ENCODE measurements around the gene ZNF407.

The ZNF407 gene

DNA sequence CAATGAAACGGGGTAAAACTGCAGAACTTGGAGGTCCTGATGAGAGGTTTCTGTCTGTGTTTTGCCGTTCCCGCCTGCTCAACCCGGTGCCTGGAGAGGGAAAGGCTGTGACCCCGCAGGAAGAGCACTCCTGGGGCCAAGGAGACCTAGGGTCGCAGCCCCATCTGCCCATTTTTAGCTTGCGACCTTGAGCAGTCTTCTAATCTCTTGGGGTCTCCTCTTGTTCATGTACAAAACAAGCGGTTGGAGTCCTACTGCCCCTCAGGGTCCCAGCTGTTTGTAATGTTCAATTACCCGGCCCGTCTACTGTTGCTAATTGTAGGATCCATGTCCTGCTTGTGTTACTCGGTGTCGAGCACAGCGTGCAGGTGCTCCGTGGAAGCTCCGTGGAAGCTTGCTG, 506.8 kb downstream of the ZNF407 start:
- TF ChIP-seq, protein P1, sequence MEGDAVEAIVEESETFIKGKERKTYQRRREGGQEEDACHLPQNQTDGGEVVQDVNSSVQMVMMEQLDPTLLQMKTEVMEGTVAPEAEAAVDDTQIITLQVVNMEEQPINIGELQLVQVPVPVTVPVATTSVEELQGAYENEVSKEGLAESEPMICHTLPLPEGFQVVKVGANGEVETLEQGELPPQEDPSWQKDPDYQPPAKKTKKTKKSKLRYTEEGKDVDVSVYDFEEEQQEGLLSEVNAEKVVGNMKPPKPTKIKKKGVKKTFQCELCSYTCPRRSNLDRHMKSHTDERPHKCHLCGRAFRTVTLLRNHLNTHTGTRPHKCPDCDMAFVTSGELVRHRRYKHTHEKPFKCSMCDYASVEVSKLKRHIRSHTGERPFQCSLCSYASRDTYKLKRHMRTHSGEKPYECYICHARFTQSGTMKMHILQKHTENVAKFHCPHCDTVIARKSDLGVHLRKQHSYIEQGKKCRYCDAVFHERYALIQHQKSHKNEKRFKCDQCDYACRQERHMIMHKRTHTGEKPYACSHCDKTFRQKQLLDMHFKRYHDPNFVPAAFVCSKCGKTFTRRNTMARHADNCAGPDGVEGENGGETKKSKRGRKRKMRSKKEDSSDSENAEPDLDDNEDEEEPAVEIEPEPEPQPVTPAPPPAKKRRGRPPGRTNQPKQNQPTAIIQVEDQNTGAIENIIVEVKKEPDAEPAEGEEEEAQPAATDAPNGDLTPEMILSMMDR (conservative IDR thresholded peaks at IDR 0.05), result no peak
- no peak overlapping the region for H3K27ac ChIP-seq

DNA sequence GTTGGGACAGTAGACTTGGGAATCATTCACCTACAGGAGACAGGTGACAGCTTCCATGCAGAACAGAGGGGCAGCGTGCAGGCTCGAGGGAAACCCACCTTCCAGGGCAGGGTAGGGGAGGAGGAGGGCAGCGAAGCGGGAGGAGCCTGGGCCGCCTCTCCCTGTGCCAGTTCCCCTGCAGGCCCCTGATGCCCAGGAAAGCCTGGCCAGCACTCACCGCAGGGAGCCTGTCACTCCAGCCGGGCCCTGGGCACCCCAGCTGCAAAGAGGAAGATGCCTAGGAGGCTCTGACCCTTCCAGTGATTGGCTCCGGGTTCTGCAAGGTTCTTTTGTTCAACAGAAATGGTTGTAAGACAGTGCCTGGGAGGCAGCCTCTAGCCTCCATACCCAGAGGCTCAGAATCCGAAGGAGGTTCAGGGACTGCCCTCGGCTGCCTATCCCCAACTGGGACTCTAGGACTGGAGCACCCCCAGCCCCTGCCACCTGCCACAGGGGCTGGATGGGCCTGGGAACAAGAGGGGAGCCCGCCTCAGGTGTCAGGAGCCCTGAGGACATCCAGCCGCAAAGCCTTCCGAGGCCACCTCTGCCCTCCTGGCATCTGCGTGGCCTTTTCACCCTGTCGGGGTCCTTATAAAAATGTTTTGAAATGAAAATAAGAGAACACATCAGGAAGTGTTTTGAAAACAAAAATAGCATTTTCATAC, 508.0 kb downstream of the ZNF407 start:
- H3K27ac ChIP-seq, result no peak overlapping the region
- TF ChIP-seq, protein P1 (conservative IDR thresholded peaks at IDR 0.05), result no peak

DNA sequence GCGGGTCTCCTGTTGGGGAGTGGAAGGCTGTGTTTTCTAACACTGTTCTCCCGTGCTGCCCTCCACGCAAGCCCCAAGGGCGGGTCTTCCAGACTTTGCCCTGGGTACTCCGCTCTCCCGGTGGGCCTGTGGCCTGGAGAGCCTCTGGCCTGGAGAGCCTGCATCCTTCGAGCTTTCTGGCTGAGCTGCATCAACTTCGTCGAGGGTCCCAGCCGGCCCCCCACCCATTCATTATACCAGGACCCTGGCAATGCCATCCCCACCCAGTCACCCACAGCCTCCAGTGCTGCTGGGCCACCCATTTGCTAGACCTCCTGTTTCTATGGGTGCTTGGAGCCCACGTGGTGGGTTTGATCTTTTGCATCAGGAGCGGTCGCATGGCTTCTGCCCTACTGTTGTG, 509.1 kb downstream of the ZNF407 start:
- TF ChIP-seq, protein P1 (conservative IDR thresholded peaks at IDR 0.05), result no peak
- no peak overlapping the region for H3K27ac ChIP-seq

DNA sequence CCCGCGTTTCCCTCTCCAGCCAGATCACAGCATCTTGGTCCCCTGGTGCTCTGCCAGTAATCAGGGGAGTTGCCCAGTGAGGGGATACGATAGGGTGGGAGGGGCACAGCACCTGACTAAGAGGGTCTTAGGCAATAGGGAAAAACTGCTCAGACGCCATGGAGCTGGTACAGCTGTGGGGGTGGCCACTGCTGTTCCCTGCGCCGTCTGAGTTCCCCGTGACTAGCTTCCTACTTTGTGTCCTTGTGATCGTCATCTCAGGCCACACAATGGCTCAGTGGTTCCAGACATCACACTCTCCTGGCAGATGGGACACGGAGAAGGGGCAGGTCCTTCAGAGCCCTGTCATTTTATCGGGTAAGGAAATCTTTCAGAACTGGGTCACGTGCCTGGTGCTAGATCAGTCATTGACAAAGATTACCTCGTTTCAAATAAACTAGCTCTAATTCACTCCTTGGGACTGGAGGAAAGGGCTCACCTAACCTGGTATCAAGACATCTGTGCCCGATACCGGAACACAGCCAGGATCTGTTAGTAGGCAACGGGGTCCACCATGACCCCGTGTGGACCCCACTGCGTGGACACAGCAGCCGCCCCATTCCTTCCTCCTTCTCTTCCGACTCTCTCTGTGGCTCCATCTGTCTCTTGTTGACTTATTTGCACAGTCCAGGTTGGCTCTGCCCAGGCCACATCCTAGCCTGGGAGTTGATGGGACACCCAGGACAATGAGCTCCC, 509.7 kb downstream of the ZNF407 start:
- TF ChIP-seq, protein P1 (conservative IDR thresholded peaks at IDR 0.05), result no peak
- no peak overlapping the region for H3K27ac ChIP-seq

DNA sequence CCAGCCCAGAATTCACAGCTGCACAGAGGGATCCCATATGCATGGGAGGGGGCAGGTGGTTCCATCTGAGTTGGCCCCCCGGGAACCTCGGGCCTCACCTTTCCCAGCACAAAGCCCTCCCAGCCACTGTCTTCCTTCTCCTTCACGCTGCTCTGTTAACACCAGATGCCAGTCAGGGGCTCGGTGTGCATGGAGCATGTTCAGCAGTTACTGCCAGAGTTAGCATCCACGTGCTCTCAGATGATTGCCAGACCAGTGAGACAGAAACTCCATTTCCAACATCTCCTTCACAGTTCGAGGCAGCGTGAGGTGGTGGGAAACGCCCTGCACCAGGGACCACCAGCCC, 510.2 kb downstream of the ZNF407 start:
- TF ChIP-seq, protein P1 (conservative IDR thresholded peaks at IDR 0.05), result no peak
- no peak overlapping the region for H3K27ac ChIP-seq

DNA sequence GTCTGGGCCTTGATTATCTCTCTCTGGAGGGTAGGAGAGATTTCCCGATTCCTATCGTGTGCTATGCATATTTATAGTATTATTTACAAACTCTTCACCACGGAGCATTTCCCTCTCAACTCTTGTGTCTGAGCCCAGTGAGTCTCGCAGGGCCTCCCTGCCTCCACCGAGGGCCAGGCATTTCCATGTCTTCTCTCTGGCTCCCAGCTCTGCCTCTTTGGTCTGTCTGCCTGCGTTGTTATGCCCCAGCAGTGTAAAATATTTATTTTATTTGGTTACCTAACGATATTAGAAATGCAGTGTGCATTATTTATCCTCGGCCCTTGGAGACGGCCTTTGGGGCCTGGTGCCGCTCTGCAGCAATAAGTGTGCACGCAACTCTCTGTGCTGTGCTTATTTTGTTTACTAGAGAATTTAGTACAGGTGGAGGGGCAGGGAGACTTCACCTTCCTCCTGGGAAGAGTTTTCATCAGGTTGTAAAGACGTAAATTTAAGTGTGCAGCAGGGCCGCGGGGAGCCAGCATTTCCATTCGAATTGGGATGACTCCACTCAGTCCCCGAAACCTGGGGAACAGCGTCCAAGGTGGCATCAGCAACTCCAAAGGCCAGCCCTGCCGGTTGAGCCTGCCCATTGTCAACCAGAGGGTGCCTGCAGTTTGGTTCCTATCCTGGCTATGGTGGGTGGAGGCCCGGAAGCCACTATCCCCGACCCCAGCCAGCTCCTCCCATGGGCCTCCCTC, 511.1 kb downstream of the ZNF407 start:
- TF ChIP-seq, protein P1 (conservative IDR thresholded peaks at IDR 0.05), result no peak

DNA sequence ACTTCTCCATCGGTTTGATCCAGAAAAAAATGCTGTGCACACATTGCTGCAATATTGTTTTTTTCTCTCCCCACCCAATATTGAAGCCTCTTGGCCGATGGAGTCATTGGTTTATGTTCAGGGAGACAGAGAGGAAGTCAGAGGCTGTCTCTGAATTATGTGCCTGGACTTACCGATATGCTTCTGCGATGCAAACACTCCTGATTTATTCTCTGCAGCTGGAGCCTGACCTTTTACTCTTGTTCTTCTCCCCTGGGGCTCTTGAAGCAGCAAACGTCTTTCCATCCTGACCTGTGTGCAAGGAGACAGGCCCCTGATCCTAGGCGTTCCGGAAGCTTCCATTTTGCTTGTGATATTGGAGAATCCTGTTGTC, 511.6 kb downstream of the ZNF407 start:
- TF ChIP-seq, protein P1 (conservative IDR thresholded peaks at IDR 0.05), result no peak
- no peak overlapping the region for H3K27ac ChIP-seq

More for the DNA sequence above, 511.1 kb downstream of the ZNF407 start:
- H3K27ac ChIP-seq, result no peak overlapping the region
